Sigmoid colon (tissue), 7 donors: Measurements from ENCODE around the gene RBFOX2. TPM values are rescaled to one million over a fixed set of nuclear protein-coding genes. Genes with fewer than 3 reads are reported as not detected.

Experiments used
- DNase-seq: peaks from one replicate; pipeline ENCODE4 v3.0.0-alpha.2; 2019
- H3K27ac ChIP-seq, 4 donors: fragments of 200-600 bp; sonication (generic); one replicate each; pipeline ENCODE4 v1.5.1; 2016 to 2019; ENCODE audit warnings: mild to moderate bottlenecking in 1 of 4
- H3K27me3 ChIP-seq, 3 donors: fragments of 200-600 bp; sonication (generic); one replicate each; pipeline ENCODE4 v1.5.1; 2019; ENCODE audit warnings: mild to moderate bottlenecking in 1 of 3
- H3K36me3 ChIP-seq, 4 donors: fragments of 200-600 bp; sonication (generic); one replicate each; pipeline ENCODE4 v1.5.1; 2016 to 2019
- H3K4me1 ChIP-seq, 4 donors: fragments of 200-600 bp; sonication (generic); one replicate each; pipeline ENCODE4 v1.5.1; 2017 to 2019
- H3K4me3 ChIP-seq, 4 donors: fragments of 200-600 bp; sonication (generic); one replicate each; pipeline ENCODE4 v1.5.1; 2017 to 2019; ENCODE audit warnings: mild to moderate bottlenecking in 2 of 4, moderate library complexity in 1 of 4
- H3K9me3 ChIP-seq, 4 donors: fragments of 200-600 bp in 3 of 4; sonication (generic) in 3 of 4; one replicate each; pipeline versions ENCODE4 v1.5.1 to v1.6.1; 2013 to 2019
- CTCF ChIP-seq, 4 experiments: fragments of 450-650 bp in 3 of 4; fragments of 200-600 bp in 1 of 4; IDR thresholded peaks; one replicate each; pipeline ENCODE4 v1.5.1; 2016 to 2019; ENCODE audit warnings: antibody characterized with exemption in 4 of 4, mild to moderate bottlenecking in 3 of 4, moderate library complexity in 2 of 4
- EP300 ChIP-seq, 4 donors: sonication (generic); formaldehyde crosslinking; IDR thresholded peaks; one replicate each; pipeline ENCODE4 v1.6.1; 2017; ENCODE audit warnings: antibody characterized with exemption in 4 of 4
- POLR2A ChIP-seq, 2 donors: fragments of 450-650 bp; IDR thresholded peaks; one replicate each; pipeline ENCODE4 v1.6.1; 2016; ENCODE audit warnings: antibody characterized with exemption in 2 of 2, mild to moderate bottlenecking in 2 of 2, moderate library complexity in 2 of 2
- POLR2AphosphoS5 ChIP-seq, 4 donors: sonication (generic); formaldehyde crosslinking; IDR thresholded peaks; one replicate each; pipeline ENCODE4 v1.6.1; 2017; ENCODE audit warnings: antibody characterized with exemption in 4 of 4
- WGBS, 2 donors: extraction: QIAGEN DNeasy Blood & Tissue Kit; methylation state at CpG; one replicate each; pipeline ENCODE4 v1.1.7; 2013; 5-methylcytosine and 5-hydroxymethylcytosine counted together
- intact Hi-C: fragments of 100-400 bp; cut with DNase I; formaldehyde crosslinking; loops from one replicate; pipeline ENCODE4 v1.15.1; 2023
- polyA plus RNA-seq, 3 donors: library from polyadenylated mRNA; stranded (reverse); fragments of 200-250 nt; gene quantifications; one replicate each; pipeline ENCODE4 v1.2.3, GENCODE V29; 2013
- total RNA-seq, 4 donors: library from RNA; depleted of rRNA; stranded (reverse); fragments of >200 nt; gene quantifications; one replicate each; pipeline ENCODE4 v1.1.0, GENCODE V29; 2016
- donor health status: healthy with polysubstance abuse.
- donor health status: Bipolar disorder and iron deficiency.
- donor health status: healthy.

RBFOX2 gene
- total and polyA plus RNA-seq, 7 donors = 11.6 to 164 (median 138) TPM

DNA sequence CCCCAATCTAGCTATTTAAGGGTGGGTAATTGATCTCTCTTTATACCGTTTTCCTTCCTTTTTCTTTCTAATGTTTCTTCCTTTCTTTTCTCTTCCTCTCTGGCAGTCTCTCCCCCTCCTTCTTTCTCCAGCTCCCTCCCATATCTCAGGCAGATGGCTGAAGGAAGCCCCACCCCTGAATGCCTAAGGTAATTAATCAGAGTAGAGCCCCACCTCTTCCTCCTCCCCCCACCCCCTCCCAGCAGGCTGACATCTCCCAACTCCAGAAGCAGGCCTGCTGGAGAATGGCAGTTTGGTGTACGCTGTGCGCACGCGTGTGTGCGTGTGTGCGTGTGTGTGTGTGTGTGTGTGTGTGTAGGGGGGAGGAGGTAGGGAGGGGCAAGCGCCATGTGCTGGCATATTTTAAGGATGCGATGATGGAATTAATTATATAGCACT, 188.3 kb downstream of the RBFOX2 start:
- no peaks in the 10 kb centered on the region for H3K36me3 ChIP-seq
- H3K4me3 ChIP-seq = peak overlapping the region; percentile 26 to 53 (median 46)
- intact Hi-C loops = loop anchor here (5.0 kb wide), 1 partner anchor 67 kb away; no protein-coding TSS in a partner anchor
- H3K27ac ChIP-seq = peak overlapping the region; percentile 76 to 86 (median 82)
- peak in 1 of 2 donors; percentile 40 for TF ChIP-seq POLR2A (IDR thresholded peaks at IDR 0.05)
- no peak for TF ChIP-seq CTCF (IDR thresholded peaks at IDR 0.05)
- peak in 1 of 4 donors; percentile 3 for TF ChIP-seq EP300 (IDR thresholded peaks at IDR 0.05)
- TF ChIP-seq POLR2AphosphoS5 (IDR thresholded peaks at IDR 0.05) = peak in 3 of 4 donors; percentile 27 to 77 (median 53)
- DNase-seq = peak; percentile 94
- no peaks in the 10 kb centered on the region for H3K27me3 ChIP-seq
- WGBS, 2 donors = 7 to 16% methylated on average over 9 of the region's 9 CpGs
- H3K4me1 ChIP-seq = peaks cover 0 to 81% (median 52%) of the 10 kb centered on the region in 4 donors
- H3K9me3 ChIP-seq = no peaks in the 10 kb centered on the region

- H3K27me3 ChIP-seq = no peaks in the 10 kb centered on the region
- peak overlapping the region; percentile 26 to 53 (median 46) for H3K4me3 ChIP-seq
- H3K4me1 ChIP-seq = peaks cover 0 to 85% (median 56%) of the 10 kb centered on the region in 4 donors
- no peaks in the 10 kb centered on the region for H3K36me3 ChIP-seq
- no peak for TF ChIP-seq POLR2A (IDR thresholded peaks at IDR 0.05)
- TF ChIP-seq CTCF (IDR thresholded peaks at IDR 0.05) = no peak
- no peak for TF ChIP-seq EP300 (IDR thresholded peaks at IDR 0.05)
- TF ChIP-seq POLR2AphosphoS5 (IDR thresholded peaks at IDR 0.05) = no peak
- H3K9me3 ChIP-seq = no peaks in the 10 kb centered on the region
- WGBS, 2 donors = 1 to 8% methylated on average over 5 of the region's 5 CpGs
- peak overlapping the region; percentile 76 to 86 (median 82) for H3K27ac ChIP-seq
- DNase-seq = no peak
- intact Hi-C loops = loop anchor here (2.0 to 5.0 kb wide), 7 partner anchors 53 to 282 kb away; partner anchors contain the start of gene RBFOX2
Measured at GRCh38 chr22:35839841-35840301, 188.8 kb downstream of the RBFOX2 start.

- TF ChIP-seq POLR2AphosphoS5 (IDR thresholded peaks at IDR 0.05) (peak in 2 of 4 donors; percentile 44 to 58), POLR2A (IDR thresholded peaks at IDR 0.05) (no peak), CTCF (IDR thresholded peaks at IDR 0.05) (peak; percentile 27 to 52 (median 32))
- Histone ChIP-seq H3K36me3 (no peaks in the 10 kb centered on the region), H3K27me3 (no peaks in the 10 kb centered on the region), H3K9me3 (no peaks in the 10 kb centered on the region), H3K27ac (peak overlapping the region; percentile 76 to 86 (median 82)), H3K4me3 (peak overlapping the region; percentile 26 to 53 (median 46)), H3K4me1 (peaks cover 0 to 94% (median 64%) of the 10 kb centered on the region in 4 donors)
- DNase-seq = peak; percentile 84
- WGBS, 2 donors = 8 to 23% methylated on average over 4 of the region's 4 CpGs
- intact Hi-C loops = loop anchor here (2.0 to 5.0 kb wide), 6 partner anchors 54 to 283 kb away; partner anchors contain the start of gene RBFOX2
Measured at GRCh38 chr22:35838855-35839576, 189.6 kb downstream of the RBFOX2 start.

GRCh38 chr22:35837101-35837727, 191.4 kb downstream of the RBFOX2 start:
- WGBS, 2 donors = 74 to 87% methylated on average over 5 of the region's 5 CpGs
- peak overlapping the region; percentile 80 to 86 (median 84) for H3K27ac ChIP-seq
- no peaks in the 10 kb centered on the region for H3K36me3 ChIP-seq
- H3K4me3 ChIP-seq = no peak overlapping the region
- intact Hi-C loops = loop anchor here (5.0 kb wide), 3 partner anchors 190 to 285 kb away; partner anchors contain the start of gene RBFOX2
- TF ChIP-seq EP300 (IDR thresholded peaks at IDR 0.05) = no peak
- TF ChIP-seq POLR2AphosphoS5 (IDR thresholded peaks at IDR 0.05) = no peak
- TF ChIP-seq POLR2A (IDR thresholded peaks at IDR 0.05) = no peak
- no peak for TF ChIP-seq CTCF (IDR thresholded peaks at IDR 0.05)
- H3K9me3 ChIP-seq = no peaks in the 10 kb centered on the region
- H3K27me3 ChIP-seq = no peaks in the 10 kb centered on the region
- no peak for DNase-seq
- peaks cover 0 to 95% (median 73%) of the 10 kb centered on the region in 4 donors for H3K4me1 ChIP-seq
